Vagina (tissue), 2 donors: ENCODE results near the gene CNTNAP5. TPM values are rescaled to one million over a fixed set of nuclear protein-coding genes. Genes with fewer than 3 reads are reported as not detected.

Experiments used
- DNase-seq, 2 donors: peaks; one replicate each; pipeline ENCODE4 v3.0.0-alpha.2; 2017; ENCODE audit errors: extremely low spot score in 2 of 2
- H3K27ac ChIP-seq: fragments of 200-600 bp; sonication (generic); one replicate; pipeline ENCODE4 v1.5.1; 2019
- H3K27me3 ChIP-seq: fragments of 200-600 bp; sonication (generic); one replicate; pipeline ENCODE4 v1.5.1; 2019
- H3K36me3 ChIP-seq, 2 donors: fragments of 200-600 bp; sonication (generic); one replicate each; pipeline ENCODE4 v1.5.1; 2017 to 2019
- H3K4me1 ChIP-seq: fragments of 200-600 bp; sonication (generic); one replicate; pipeline ENCODE4 v1.5.1; 2019
- H3K4me3 ChIP-seq, 2 donors: fragments of 200-600 bp; sonication (generic); 1 replicate in 1 of 2; 2 replicates in 1 of 2; pipeline ENCODE4 v1.5.1; 2016 to 2019
- H3K9me3 ChIP-seq: fragments of 200-600 bp; sonication (generic); one replicate; pipeline ENCODE4 v1.5.1; 2019
- POLR2A ChIP-seq, 2 donors: fragments of 450-650 bp; IDR thresholded peaks; one replicate each; pipeline ENCODE4 v1.6.1; 2017; ENCODE audit warnings: antibody characterized with exemption in 2 of 2, mild to moderate bottlenecking in 2 of 2, moderate library complexity in 2 of 2
- POLR2AphosphoS5 ChIP-seq, 2 donors: sonication (generic); formaldehyde crosslinking; IDR thresholded peaks; one replicate each; pipeline ENCODE4 v1.9.0; 2017; ENCODE audit warnings: antibody characterized with exemption in 2 of 2, mild to moderate bottlenecking in 2 of 2, low read depth in 1 of 2; ENCODE audit not compliant: insufficient read depth in 1 of 2
- intact Hi-C: fragments of 100-400 bp; cut with DNase I; formaldehyde crosslinking; loops from one replicate; pipeline ENCODE4 v1.15.1; 2023
- total RNA-seq: library from RNA; depleted of rRNA; stranded (reverse); fragments of >200 nt; gene quantifications from one replicate; pipeline ENCODE4 v1.2.3, GENCODE V29; 2016
- TF ChIP-seq, protein P1 (sequence below), 3 experiments: fragments of 450-650 bp in 2 of 3; fragments of 200-600 bp in 1 of 3; sonication (generic) in 1 of 3; IDR thresholded peaks; one replicate each; pipeline ENCODE4 v1.5.1; 2017 to 2019; ENCODE audit warnings: antibody characterized with exemption in 3 of 3, mild to moderate bottlenecking in 2 of 3, moderate library complexity in 2 of 3

Gene CNTNAP5
- total RNA-seq, 1 donor from 2014 or later, result not detected

GRCh38 chr2:124670187-124670586 lies 645.1 kb downstream of the CNTNAP5 start:
- no peaks in the 10 kb centered on the region for H3K36me3 ChIP-seq
- H3K4me3 ChIP-seq, result no peak overlapping the region
- intact Hi-C loops, result no loop called here
- no peaks in the 10 kb centered on the region for H3K9me3 ChIP-seq
- no peaks in the 10 kb centered on the region for H3K4me1 ChIP-seq
- no peak overlapping the region for H3K27ac ChIP-seq
- no peaks in the 10 kb centered on the region for H3K27me3 ChIP-seq
- TF ChIP-seq, protein P1, sequence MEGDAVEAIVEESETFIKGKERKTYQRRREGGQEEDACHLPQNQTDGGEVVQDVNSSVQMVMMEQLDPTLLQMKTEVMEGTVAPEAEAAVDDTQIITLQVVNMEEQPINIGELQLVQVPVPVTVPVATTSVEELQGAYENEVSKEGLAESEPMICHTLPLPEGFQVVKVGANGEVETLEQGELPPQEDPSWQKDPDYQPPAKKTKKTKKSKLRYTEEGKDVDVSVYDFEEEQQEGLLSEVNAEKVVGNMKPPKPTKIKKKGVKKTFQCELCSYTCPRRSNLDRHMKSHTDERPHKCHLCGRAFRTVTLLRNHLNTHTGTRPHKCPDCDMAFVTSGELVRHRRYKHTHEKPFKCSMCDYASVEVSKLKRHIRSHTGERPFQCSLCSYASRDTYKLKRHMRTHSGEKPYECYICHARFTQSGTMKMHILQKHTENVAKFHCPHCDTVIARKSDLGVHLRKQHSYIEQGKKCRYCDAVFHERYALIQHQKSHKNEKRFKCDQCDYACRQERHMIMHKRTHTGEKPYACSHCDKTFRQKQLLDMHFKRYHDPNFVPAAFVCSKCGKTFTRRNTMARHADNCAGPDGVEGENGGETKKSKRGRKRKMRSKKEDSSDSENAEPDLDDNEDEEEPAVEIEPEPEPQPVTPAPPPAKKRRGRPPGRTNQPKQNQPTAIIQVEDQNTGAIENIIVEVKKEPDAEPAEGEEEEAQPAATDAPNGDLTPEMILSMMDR (IDR thresholded peaks at IDR 0.05), result no peak
- TF ChIP-seq POLR2AphosphoS5 (IDR thresholded peaks at IDR 0.05; ENCODE audit: insufficient read depth in 1 of 2, low read depth in 1 of 2) (no peak), POLR2A (IDR thresholded peaks at IDR 0.05) (no peak)
- no peak for DNase-seq

GRCh38 chr2:124678043-124678442 lies 653.0 kb downstream of the CNTNAP5 start:
- intact Hi-C loops, result no loop called here
- DNase-seq, result no peak
- Histone ChIP-seq H3K27ac (no peak overlapping the region), H3K27me3 (no peaks in the 10 kb centered on the region), H3K9me3 (no peaks in the 10 kb centered on the region), H3K36me3 (no peaks in the 10 kb centered on the region), H3K4me1 (no peaks in the 10 kb centered on the region), H3K4me3 (no peak overlapping the region)
- no peak for TF ChIP-seq POLR2AphosphoS5 (IDR thresholded peaks at IDR 0.05; ENCODE audit: insufficient read depth in 1 of 2, low read depth in 1 of 2)
- no peak for TF ChIP-seq POLR2A (IDR thresholded peaks at IDR 0.05)
- TF ChIP-seq, protein P1 (IDR thresholded peaks at IDR 0.05), result no peak

DNA sequence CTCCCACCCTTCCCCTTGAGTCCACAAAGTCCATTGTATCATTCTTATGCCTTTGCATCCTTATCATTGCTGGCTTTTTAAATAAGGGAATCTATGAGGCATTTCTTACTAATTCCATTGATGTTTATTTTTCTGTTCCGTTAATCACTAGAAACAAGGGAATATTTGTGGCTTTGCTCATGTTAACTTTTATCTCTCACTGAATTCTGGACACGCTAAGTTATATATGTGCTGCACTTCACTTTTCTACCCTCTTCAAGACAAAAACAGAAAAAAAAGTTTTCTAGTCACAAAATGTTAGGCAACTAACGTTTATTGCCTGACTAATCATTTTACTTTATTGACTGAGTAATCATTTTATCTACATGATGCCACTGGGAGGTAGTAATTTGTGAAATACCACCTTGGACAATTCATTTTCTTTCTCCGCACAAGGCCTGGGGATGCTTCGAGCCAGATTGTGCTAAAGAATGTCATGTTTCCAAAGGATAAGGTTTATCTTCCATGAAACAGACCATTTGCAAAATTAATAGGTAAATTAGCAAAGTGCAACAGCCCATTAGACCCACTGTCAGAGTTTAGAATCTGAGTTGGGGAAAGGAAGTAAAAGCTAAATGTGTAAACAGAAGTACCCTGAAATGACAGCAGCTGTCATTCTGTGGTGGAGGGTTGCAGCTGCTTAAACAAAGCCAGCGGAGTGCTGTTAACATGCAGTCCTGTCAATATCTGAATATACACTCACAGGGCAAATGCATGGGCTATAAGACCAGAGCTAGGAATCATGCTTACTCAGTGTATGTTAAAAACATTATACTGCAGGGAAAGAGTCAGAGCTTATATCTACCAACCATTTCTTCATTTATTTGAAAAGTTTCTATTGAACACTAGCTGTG lies 658.7 kb downstream of the CNTNAP5 start:
- H3K36me3 ChIP-seq, result no peaks in the 10 kb centered on the region
- H3K4me1 ChIP-seq, result no peaks in the 10 kb centered on the region
- H3K27me3 ChIP-seq, result no peaks in the 10 kb centered on the region
- no peak overlapping the region for H3K27ac ChIP-seq
- no peak overlapping the region for H3K4me3 ChIP-seq
- no peak for DNase-seq
- intact Hi-C loops, result no loop called here
- TF ChIP-seq POLR2A (IDR thresholded peaks at IDR 0.05), result no peak
- no peaks in the 10 kb centered on the region for H3K9me3 ChIP-seq

- Histone ChIP-seq H3K27ac (no peak overlapping the region), H3K27me3 (no peaks in the 10 kb centered on the region), H3K4me3 (no peak overlapping the region), H3K36me3 (no peaks in the 10 kb centered on the region), H3K9me3 (no peaks in the 10 kb centered on the region), H3K4me1 (no peaks in the 10 kb centered on the region)
- DNase-seq, result no peak
- intact Hi-C loops, result no loop called here
- TF ChIP-seq, protein P1 (IDR thresholded peaks at IDR 0.05), result no peak
- TF ChIP-seq POLR2AphosphoS5 (IDR thresholded peaks at IDR 0.05; ENCODE audit: insufficient read depth in 1 of 2, low read depth in 1 of 2) (no peak), POLR2A (IDR thresholded peaks at IDR 0.05) (no peak)
Observed at GRCh38 chr2:124689348-124689747, 664.3 kb downstream of the CNTNAP5 start.

DNA sequence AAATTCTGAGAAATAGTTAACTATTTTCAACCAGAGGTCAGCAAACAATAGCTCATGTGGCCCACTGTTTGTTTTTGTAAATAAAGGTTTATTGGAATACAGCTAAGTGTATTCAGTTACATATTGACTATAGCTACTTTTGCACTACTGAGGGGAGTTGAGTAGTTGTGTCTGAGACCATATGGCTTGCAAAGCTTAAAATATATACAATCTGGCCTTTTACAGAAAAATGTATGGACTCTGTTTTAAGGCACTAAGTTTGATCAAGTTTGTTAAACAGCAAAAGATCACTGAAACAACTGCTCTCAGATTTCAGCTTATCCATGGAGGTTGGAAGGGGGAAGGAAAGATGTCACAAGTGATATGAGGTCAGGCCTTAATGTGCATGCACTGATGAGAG lies 667.1 kb downstream of the CNTNAP5 start:
- TF ChIP-seq POLR2A (IDR thresholded peaks at IDR 0.05) (no peak), POLR2AphosphoS5 (IDR thresholded peaks at IDR 0.05; ENCODE audit: insufficient read depth in 1 of 2, low read depth in 1 of 2) (no peak)
- TF ChIP-seq, protein P1 (IDR thresholded peaks at IDR 0.05), result no peak
- DNase-seq, result no peak
- H3K36me3 ChIP-seq, result no peaks in the 10 kb centered on the region
- H3K9me3 ChIP-seq, result no peaks in the 10 kb centered on the region
- no peaks in the 10 kb centered on the region for H3K4me1 ChIP-seq
- H3K4me3 ChIP-seq, result no peak overlapping the region
- H3K27ac ChIP-seq, result no peak overlapping the region
- no peaks in the 10 kb centered on the region for H3K27me3 ChIP-seq
- intact Hi-C loops, result no loop called here
